Endothelial cell (in vitro differentiated cells): ENCODE data around the gene SIGLEC7. TPM values are rescaled to one million over a fixed set of nuclear protein-coding genes. Genes with fewer than 3 reads are reported as not detected.

Experiments used
- DNase-seq: peaks from one replicate; pipeline ENCODE4 v3.0.0; 2021; ENCODE audit warnings: low spot score
- H3K27ac Mint-ChIP-seq: one replicate; pipeline ENCODE4 v1.8.0; 2021; ENCODE audit warnings: mixed read lengths, inconsistent platforms; ENCODE audit not compliant: unreplicated experiment
- H3K27me3 Mint-ChIP-seq: one replicate; pipeline ENCODE4 v1.8.0; 2021; ENCODE audit warnings: mild to moderate bottlenecking, moderate library complexity, mixed read lengths, inconsistent platforms; ENCODE audit not compliant: unreplicated experiment
- H3K36me3 Mint-ChIP-seq: one replicate; pipeline ENCODE4 v1.8.0; 2021; ENCODE audit warnings: mild to moderate bottlenecking, low read depth, mixed read lengths, inconsistent platforms; ENCODE audit not compliant: unreplicated experiment
- H3K4me1 Mint-ChIP-seq: one replicate; pipeline ENCODE4 v1.8.0; 2021; ENCODE audit warnings: mild to moderate bottlenecking, mixed read lengths, inconsistent platforms; ENCODE audit not compliant: unreplicated experiment
- H3K4me3 Mint-ChIP-seq: one replicate; pipeline ENCODE4 v1.8.0; 2021; ENCODE audit warnings: mild to moderate bottlenecking, mixed read lengths, inconsistent platforms; ENCODE audit not compliant: unreplicated experiment
- H3K9me3 Mint-ChIP-seq: one replicate; pipeline ENCODE4 v1.8.0; 2021; ENCODE audit warnings: mixed read lengths, inconsistent platforms; ENCODE audit not compliant: unreplicated experiment
- CTCF ChIP-seq: fragments of 200-600 bp; sonication (generic); IDR thresholded peaks from one replicate; pipeline ENCODE4 v1.5.0; 2021; ENCODE audit warnings: antibody characterized with exemption; ENCODE audit not compliant: unreplicated experiment
- long read RNA-seq: library from polyadenylated mRNA; unstranded; transcript quantifications from one replicate; pipeline ENCODE4 v2.0.0, GENCODE V29; 2020; ENCODE audit not compliant: unreplicated experiment
- total RNA-seq: library from RNA; stranded (reverse); fragmentation: NEBNext Ultra II Directional; extraction: Animal tissue kit (Norgen Biotek cat#: 25700); gene quantifications from one replicate; pipeline ENCODE4 v1.2.1, GENCODE V29; 2021; ENCODE audit not compliant: unreplicated experiment

SIGLEC7 gene
- total RNA-seq: not detected
- long read RNA-seq: 0 reads

GRCh38 chr19:51142119-51142518, at the start of gene SIGLEC7:
SIGLEC7 (plus strand) TSS chr19:51142301; CDS start chr19:51142370, 69 bp downstream.
- H3K27me3 Mint-ChIP-seq: peaks cover 9% of the 10 kb centered on the region
- no peak for DNase-seq
- peaks cover 7% of the 10 kb centered on the region for H3K4me1 Mint-ChIP-seq
- no peaks in the 10 kb centered on the region for H3K9me3 Mint-ChIP-seq
- H3K4me3 Mint-ChIP-seq: no peak within 1 kb of the TSS
- H3K36me3 Mint-ChIP-seq: no peaks in the 10 kb centered on the region
- TF ChIP-seq CTCF: no peak
- no peak within 1 kb of the TSS for H3K27ac Mint-ChIP-seq

GRCh38 chr19:51093101-51093500, 49.0 kb upstream of the SIGLEC7 start:
- Mint-ChIP-seq H3K4me1 (peaks cover 27% of the 10 kb centered on the region), H3K36me3 (no peaks in the 10 kb centered on the region), H3K27me3 (peaks cover 6% of the 10 kb centered on the region), H3K4me3 (no peak overlapping the region), H3K9me3 (no peaks in the 10 kb centered on the region), H3K27ac (no peak overlapping the region)
- TF ChIP-seq CTCF: no peak
- no peak for DNase-seq

GRCh38 chr19:51093510-51094345, 48.4 kb upstream of the SIGLEC7 start:
- H3K36me3 Mint-ChIP-seq: no peaks in the 10 kb centered on the region
- H3K9me3 Mint-ChIP-seq: no peaks in the 10 kb centered on the region
- H3K27me3 Mint-ChIP-seq: peaks cover 6% of the 10 kb centered on the region
- no peak overlapping the region for H3K27ac Mint-ChIP-seq
- no peak for TF ChIP-seq CTCF
- DNase-seq: no peak
- peaks cover 27% of the 10 kb centered on the region for H3K4me1 Mint-ChIP-seq
- H3K4me3 Mint-ChIP-seq: no peak overlapping the region

GRCh38 chr19:51094696-51095279, 47.3 kb upstream of the SIGLEC7 start:
- Mint-ChIP-seq H3K4me3 (no peak overlapping the region), H3K4me1 (peaks cover 24% of the 10 kb centered on the region), H3K27ac (no peak overlapping the region), H3K36me3 (no peaks in the 10 kb centered on the region), H3K27me3 (peaks cover 3% of the 10 kb centered on the region), H3K9me3 (no peaks in the 10 kb centered on the region)
- peak; percentile 94 for TF ChIP-seq CTCF
- DNase-seq: peak; percentile 69
